ENCODE data around the gene HMGA1.

DNA sequence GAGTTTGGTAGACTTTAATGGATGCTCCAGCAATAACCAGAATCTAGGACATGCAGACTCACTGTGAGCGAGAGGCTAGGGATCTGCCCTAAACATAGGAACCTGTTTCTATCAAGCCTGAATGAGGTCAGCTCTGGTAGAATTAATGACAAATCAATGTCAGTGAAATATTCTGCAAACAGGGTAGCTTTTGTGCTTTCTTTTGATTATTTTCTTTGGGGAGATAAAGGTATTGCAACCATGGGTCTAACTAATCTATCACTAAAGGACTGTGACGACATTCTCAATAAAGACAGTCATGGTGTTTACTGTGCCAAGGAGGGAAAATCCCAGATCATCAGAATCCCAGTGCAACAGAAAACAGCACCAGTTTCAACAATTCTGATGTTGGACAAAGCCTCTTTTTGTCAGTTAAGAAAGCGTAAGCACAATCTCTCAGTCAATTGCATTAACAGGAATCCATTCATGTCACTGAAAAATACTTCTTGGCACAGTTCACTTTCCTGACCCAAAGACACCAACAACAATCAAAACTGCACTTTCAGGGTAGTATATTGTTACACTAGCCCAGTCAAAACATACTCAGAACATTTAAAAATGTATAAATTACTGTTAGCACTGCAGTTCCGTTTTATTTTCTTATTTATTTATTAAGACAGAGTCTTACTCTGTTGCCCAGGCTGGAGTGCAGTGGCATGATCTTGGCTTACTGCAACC, 48.9 kb downstream of the HMGA1 start:
- TF ChIP-seq, protein P1, sequence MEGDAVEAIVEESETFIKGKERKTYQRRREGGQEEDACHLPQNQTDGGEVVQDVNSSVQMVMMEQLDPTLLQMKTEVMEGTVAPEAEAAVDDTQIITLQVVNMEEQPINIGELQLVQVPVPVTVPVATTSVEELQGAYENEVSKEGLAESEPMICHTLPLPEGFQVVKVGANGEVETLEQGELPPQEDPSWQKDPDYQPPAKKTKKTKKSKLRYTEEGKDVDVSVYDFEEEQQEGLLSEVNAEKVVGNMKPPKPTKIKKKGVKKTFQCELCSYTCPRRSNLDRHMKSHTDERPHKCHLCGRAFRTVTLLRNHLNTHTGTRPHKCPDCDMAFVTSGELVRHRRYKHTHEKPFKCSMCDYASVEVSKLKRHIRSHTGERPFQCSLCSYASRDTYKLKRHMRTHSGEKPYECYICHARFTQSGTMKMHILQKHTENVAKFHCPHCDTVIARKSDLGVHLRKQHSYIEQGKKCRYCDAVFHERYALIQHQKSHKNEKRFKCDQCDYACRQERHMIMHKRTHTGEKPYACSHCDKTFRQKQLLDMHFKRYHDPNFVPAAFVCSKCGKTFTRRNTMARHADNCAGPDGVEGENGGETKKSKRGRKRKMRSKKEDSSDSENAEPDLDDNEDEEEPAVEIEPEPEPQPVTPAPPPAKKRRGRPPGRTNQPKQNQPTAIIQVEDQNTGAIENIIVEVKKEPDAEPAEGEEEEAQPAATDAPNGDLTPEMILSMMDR (IDR thresholded peaks at IDR 0.05): no peak
- TF ChIP-seq POLR2A (IDR thresholded peaks at IDR 0.05): no peak

Data from upper lobe of left lung (tissue), 4 donors.